ENCODE data around the gene RHEBL1.
"Not testable (repeated sequence)": the region's sequence is repeated elsewhere in the genome, so short reads cannot be mapped to it uniquely, and the experiment has no call there.

Gene RHEBL1

GRCh38 chr12:49088932-49089330 lies 19.2 kb upstream of the RHEBL1 start:
- DNase-seq, result no peak

- peak; percentile 60 for DNase-seq
Observed at GRCh38 chr12:49088150-49088931, 18.6 kb upstream of the RHEBL1 start.

- DNase-seq, result no peak
Observed at GRCh38 chr12:49086116-49086515, 16.3 kb upstream of the RHEBL1 start.

- no peak for DNase-seq
Observed at GRCh38 chr12:49084438-49084837, 14.7 kb upstream of the RHEBL1 start.

GRCh38 chr12:49079793-49080192 lies 10.0 kb upstream of the RHEBL1 start:
- no peak for DNase-seq

GRCh38 chr12:49070971-49071370 lies 1.2 kb upstream of the RHEBL1 start:
- no peak for DNase-seq

GRCh38 chr12:49068879-49069506 lies 786 bp downstream of the RHEBL1 start:
- no peak for DNase-seq

GRCh38 chr12:49066120-49066519 lies 3.7 kb downstream of the RHEBL1 start:
- DNase-seq, result no peak

- DNase-seq, result no peak
Observed at GRCh38 chr12:49064767-49065152, 5.0 kb downstream of the RHEBL1 start.

- DNase-seq, result not testable (repeated sequence)
Observed at GRCh38 chr12:49061916-49062315, 7.9 kb downstream of the RHEBL1 start.

- no peak for DNase-seq
Observed at GRCh38 chr12:49061157-49061650, 8.6 kb downstream of the RHEBL1 start.

- peak; percentile 85 for DNase-seq
Observed at GRCh38 chr12:49060237-49061156, 9.3 kb downstream of the RHEBL1 start, which contains the start of gene KMT2D. Gene KMT2D (minus strand): TSS chr12:49060794. CDS start chr12:49055324, 5,470 bp downstream.

GRCh38 chr12:49059299-49060171 lies 10.2 kb downstream of the RHEBL1 start:
- DNase-seq, result peak; percentile 13

GRCh38 chr12:49059045-49059298 lies 10.8 kb downstream of the RHEBL1 start:
- no peak for DNase-seq

GRCh38 chr12:49058366-49059044 lies 11.3 kb downstream of the RHEBL1 start:
- no peak for DNase-seq

GRCh38 chr12:49057888-49058287 lies 11.9 kb downstream of the RHEBL1 start:
- DNase-seq, result no peak

- peak; percentile 25 for DNase-seq
Observed at GRCh38 chr12:49055978-49056754, 13.6 kb downstream of the RHEBL1 start.

- DNase-seq, result no peak
Observed at GRCh38 chr12:49055092-49055491, 14.7 kb downstream of the RHEBL1 start.

GRCh38 chr12:49054524-49054923 lies 15.3 kb downstream of the RHEBL1 start:
- no peak for DNase-seq

GRCh38 chr12:49054096-49054495 lies 15.7 kb downstream of the RHEBL1 start:
- no peak for DNase-seq

Data from stimulated activated CD4-positive, alpha-beta T cell treated with anti-CD3 and anti-CD28 coated beads, Interleukin-12 subunit alpha, Interleukin-12 subunit beta, amount 100 ng/mL, for 4 hours (primary cell).